ENCODE results near the gene FRMPD1.

GRCh38 chr9:37639841-37640240 lies 10.9 kb upstream of the FRMPD1 start:
- no peak for TF ChIP-seq CTCF (IDR thresholded peaks at IDR 0.05; ENCODE audit: insufficient read depth, low read length)
- TF ChIP-seq, protein P1, sequence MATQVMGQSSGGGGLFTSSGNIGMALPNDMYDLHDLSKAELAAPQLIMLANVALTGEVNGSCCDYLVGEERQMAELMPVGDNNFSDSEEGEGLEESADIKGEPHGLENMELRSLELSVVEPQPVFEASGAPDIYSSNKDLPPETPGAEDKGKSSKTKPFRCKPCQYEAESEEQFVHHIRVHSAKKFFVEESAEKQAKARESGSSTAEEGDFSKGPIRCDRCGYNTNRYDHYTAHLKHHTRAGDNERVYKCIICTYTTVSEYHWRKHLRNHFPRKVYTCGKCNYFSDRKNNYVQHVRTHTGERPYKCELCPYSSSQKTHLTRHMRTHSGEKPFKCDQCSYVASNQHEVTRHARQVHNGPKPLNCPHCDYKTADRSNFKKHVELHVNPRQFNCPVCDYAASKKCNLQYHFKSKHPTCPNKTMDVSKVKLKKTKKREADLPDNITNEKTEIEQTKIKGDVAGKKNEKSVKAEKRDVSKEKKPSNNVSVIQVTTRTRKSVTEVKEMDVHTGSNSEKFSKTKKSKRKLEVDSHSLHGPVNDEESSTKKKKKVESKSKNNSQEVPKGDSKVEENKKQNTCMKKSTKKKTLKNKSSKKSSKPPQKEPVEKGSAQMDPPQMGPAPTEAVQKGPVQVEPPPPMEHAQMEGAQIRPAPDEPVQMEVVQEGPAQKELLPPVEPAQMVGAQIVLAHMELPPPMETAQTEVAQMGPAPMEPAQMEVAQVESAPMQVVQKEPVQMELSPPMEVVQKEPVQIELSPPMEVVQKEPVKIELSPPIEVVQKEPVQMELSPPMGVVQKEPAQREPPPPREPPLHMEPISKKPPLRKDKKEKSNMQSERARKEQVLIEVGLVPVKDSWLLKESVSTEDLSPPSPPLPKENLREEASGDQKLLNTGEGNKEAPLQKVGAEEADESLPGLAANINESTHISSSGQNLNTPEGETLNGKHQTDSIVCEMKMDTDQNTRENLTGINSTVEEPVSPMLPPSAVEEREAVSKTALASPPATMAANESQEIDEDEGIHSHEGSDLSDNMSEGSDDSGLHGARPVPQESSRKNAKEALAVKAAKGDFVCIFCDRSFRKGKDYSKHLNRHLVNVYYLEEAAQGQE (IDR thresholded peaks at IDR 0.05; ENCODE audit: insufficient replicate concordance, low read depth) = no peak
- no peak for TF ChIP-seq SPI1 (IDR thresholded peaks at IDR 0.05; ENCODE audit: borderline replicate concordance, low read depth)
- TF ChIP-seq POLR2AphosphoS5 (IDR thresholded peaks at IDR 0.05; ENCODE audit: low read depth) = no peak
- TF ChIP-seq GABPA (IDR thresholded peaks at IDR 0.05; ENCODE audit: low read depth) = no peak

Measured in HL-60 (cell line).